Anterior cingulate cortex (tissue), 58 donors: ENCODE results near the gene CCNG2.

Source experiments
- DNase-seq, 58 donors: peaks; one replicate each; lab custom pipeline; 2025; lab: John Stamatoyannopoulos, UW

Gene CCNG2

GRCh38 chr4:77146186-77147078 is 10.6 kb upstream of the CCNG2 start:
- no peak for DNase-seq

GRCh38 chr4:77147079-77147782 is 9.8 kb upstream of the CCNG2 start:
- DNase-seq = no peak

GRCh38 chr4:77148078-77148477 is 8.9 kb upstream of the CCNG2 start:
- DNase-seq = no peak

GRCh38 chr4:77149789-77150188 is 7.2 kb upstream of the CCNG2 start:
- no peak for DNase-seq

- no peak for DNase-seq
Measured at GRCh38 chr4:77151241-77151640, 5.8 kb upstream of the CCNG2 start.

GRCh38 chr4:77152421-77152820 is 4.6 kb upstream of the CCNG2 start:
- DNase-seq = no peak

GRCh38 chr4:77153006-77153405 is 4.0 kb upstream of the CCNG2 start:
- no peak for DNase-seq

- no peak for DNase-seq
Measured at GRCh38 chr4:77154065-77154464, 2.9 kb upstream of the CCNG2 start.

- DNase-seq = peak in 5 of 58 donors; percentile 1 to 73 (median 7)
Measured at GRCh38 chr4:77154761-77155499, 2.1 kb upstream of the CCNG2 start.

GRCh38 chr4:77155631-77156452 is 1.2 kb upstream of the CCNG2 start:
- peak in 4 of 58 donors; percentile 11 to 38 (median 19) for DNase-seq

GRCh38 chr4:77156533-77156911 is 485 bp upstream of the CCNG2 start:
- DNase-seq = peak in 57 of 58 donors; percentile 83 to 99 (median 96)

GRCh38 chr4:77157859-77158486 is 966 bp downstream of the CCNG2 start:
- DNase-seq = peak; percentile 34 to 95 (median 82)

GRCh38 chr4:77158487-77158861 is 1.5 kb downstream of the CCNG2 start:
- DNase-seq = peak in 1 of 58 donors; percentile 55

GRCh38 chr4:77159806-77160205 is 2.8 kb downstream of the CCNG2 start:
- no peak for DNase-seq

- DNase-seq = no peak
Measured at GRCh38 chr4:77163641-77164040, 6.6 kb downstream of the CCNG2 start.

GRCh38 chr4:77167173-77167572 is 10.2 kb downstream of the CCNG2 start:
- peak in 1 of 58 donors; percentile 11 for DNase-seq

- DNase-seq = no peak
Measured at GRCh38 chr4:77167866-77168265, 10.9 kb downstream of the CCNG2 start.

GRCh38 chr4:77169481-77169880 is 12.5 kb downstream of the CCNG2 start:
- no peak for DNase-seq

- no peak for DNase-seq
Measured at GRCh38 chr4:77170926-77171325, 13.9 kb downstream of the CCNG2 start.

GRCh38 chr4:77172336-77172735 is 15.3 kb downstream of the CCNG2 start:
- DNase-seq = no peak
